GM21825 (cell line): ENCODE results near the gene ZNF521.

Experiments used
- ATAC-seq: cut with Tn5 transposase; IDR thresholded peaks from one replicate; pipeline ENCODE4 v1.9.1; 2021; ENCODE audit warnings: mild to moderate bottlenecking, moderate library complexity; ENCODE audit not compliant: unreplicated experiment

Gene ZNF521

DNA sequence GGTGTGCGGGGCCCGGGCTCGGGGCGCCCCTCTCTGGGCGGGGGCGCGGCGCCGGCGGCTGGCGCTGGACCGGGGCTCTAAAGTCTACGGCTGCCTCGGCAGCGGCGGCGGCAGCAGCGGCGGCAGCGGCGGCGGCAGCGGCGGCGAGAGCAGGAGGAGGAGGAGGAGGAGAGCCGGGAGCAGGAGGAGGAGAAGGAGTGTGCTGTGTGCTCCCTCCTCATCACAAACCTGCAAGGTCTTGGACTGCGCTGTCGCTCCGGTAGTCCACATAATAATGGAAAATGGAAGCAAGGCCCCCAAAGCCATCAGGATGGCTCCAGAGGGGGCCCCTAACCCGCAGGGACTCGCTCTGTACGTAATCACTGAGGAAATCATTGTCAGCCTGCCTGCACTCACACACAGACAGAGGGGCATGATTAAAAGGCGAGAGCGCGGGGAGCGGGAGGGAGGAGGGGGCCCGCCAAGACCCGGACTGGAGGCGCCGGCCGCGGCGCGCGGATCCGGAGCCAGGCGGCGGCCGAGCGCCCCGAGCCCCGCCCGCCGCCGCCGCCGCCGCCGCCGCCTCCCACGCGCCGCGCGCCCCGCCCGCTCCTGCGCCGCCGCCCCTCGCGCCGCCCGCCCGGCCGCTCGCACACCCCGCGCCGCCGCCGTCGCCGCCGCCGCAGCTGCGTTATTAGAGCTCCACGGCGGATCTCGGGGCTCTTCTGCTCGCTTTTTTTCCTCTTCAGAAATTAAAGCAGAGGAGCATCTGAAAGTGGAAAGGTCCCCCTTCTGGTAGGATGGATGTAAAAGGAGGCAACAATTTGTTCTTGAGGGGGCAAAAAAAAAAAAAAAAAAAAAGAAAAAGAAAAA is at the start of gene ZNF521:
Gene ZNF521 (minus strand): TSS at position 390 of the 852 bp plus-strand sequence. CDS start 1,220 bp downstream, outside the sequence.
- ATAC-seq: peak; percentile 6

DNA sequence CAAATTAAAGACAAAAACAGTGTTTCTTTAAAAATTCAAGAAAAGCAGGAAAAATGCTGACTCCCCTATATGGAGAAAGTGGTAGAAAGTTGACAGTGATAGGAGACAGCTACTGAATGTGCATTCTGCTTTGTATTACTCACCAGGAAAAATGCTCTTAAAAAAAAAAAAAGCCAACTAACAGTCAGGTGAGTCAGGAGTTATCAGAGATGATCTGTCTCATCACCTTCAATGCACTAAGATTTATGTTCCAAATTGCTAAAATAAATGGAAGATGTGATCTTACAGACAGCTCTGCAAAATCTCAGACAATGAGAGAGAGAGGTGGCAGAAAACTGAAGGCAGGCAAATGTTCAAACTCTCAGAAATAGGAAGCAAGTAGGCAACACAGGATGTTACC is 47.6 kb upstream of the ZNF521 start:
- no peak for ATAC-seq

DNA sequence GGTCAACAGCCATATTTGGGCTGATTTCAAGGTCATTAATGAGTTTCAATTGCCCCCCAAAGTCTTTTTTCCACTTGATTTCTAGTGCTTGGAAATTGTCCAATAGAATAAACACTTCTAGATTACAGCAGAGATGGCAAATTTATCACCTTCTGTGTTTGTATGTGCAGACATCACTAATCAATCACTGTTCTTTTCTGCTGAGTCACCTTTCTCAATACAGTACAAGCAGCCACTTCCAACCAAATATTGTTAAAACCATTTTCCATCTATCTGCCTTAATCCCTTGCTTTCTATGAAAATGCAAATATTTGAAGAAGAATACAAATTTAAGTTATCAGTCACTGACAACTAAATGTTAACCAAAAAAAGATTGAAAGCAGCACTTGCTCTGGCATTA is 40.2 kb upstream of the ZNF521 start:
- no peak for ATAC-seq

DNA sequence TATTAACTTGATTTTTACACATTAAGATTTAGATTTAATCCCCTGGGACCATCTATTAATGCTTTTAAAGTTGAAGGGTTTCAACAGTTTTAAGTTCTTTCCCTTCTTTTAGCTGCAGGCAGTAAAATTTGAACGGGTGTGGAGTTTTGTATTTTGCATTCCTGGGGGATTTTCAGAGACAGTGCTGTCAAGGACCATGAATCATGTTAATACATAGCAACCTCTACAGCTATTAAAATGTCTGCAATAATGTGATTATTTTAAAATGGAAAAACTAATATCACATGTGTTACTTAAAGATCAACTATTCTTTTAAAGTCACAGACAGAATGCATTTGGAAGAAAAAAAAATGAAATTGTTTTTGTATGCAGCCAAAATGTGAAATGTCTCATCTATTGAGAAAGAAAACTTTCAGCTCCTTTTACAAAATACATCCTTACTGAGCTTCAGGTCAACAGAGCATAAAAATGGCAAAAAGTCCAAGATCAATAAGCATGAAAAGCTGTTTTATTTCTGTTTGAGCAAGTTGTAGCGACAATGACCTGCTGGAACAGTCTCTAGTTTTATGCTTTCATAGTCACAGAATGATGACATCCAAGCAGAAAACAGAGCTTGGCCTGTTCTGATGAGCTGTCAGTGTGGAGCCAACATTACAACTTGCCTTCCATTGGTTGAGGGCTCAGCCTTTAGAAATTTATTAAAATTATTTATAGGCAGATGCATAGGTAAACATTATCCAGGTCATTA is 21.6 kb upstream of the ZNF521 start:
- no peak for ATAC-seq

DNA sequence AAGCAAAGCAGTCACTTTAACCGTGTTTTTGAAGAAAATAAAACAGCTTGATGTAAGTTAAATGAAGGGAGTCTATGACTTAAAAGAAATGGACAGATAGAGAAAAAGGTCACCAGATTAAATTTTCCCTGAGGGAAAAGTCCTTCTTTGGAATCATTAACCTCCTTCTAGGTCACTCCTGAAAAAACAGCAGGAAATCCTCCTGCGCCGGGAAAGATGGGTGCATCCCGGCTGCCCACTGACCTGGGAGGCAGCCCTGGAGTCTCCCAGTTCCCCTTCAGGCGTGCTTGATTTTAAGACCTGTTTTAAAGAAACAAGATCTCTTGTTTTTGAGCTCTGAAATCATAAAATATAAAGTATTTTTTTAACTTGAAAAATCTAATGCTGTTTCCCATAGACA is 18.4 kb upstream of the ZNF521 start:
- no peak for ATAC-seq

DNA sequence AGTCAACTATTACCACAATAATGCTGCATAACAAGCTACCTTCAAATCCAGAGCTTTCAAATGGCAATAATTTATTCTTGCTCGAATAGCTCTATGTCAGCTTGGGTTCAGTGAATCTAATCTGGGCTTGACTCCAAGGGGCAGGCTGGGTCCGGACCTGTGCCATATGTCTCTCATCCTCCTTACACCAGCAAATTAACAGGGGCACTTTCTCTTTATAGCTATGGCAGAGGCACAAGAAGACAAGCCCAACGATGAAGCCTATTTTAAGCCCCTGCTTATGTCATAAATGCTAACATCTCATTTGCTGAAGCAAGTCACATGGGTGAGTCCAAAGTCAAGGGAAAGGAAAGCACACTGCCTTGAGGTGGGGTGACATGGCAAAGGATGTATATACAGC is 13.3 kb upstream of the ZNF521 start:
- no peak for ATAC-seq

DNA sequence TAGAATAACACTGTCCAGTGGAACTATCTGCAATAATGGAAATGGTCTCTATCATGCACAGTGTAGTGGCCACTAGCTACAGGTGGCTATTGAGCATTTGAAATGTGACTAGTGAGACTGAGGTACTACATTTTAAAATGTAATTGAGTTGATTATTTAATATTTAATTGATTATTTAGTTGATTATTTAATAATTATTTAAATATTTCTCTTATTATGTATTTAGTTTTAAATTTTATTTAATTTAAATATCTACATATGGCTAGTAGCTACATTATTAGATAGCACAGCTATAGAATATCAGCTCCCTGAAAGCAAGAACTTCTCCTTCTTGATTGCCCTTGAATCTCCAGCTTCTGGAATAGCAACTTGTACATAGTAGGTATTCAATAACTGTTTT is 12.8 kb upstream of the ZNF521 start:
- ATAC-seq: no peak

DNA sequence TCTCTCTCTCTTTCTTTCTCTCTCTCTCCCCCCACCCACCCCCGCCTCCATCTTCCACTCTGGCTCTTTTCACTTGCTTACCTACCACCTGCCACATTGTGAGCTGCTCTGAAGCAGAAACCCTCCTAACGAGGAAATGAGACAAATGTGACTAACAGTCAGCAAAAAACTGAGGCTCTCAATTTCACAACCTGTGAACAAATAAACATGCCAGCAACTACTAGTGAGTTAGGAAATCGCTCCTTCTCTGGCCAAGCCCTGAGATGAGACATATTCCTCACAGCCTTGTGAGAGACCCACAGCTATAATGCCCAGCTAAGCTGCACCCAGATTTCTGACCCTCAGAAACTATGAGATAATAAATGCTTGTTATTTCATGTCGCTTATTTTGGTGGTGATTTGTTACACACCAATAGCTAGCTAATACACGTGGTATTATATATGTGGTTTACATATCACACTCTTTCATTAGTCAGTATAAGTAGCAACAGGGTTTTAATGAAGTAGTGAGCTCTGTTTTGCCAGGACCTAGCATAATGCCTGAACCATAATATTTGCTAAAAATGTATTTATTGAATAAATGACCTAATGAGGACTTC is 8.4 kb upstream of the ZNF521 start:
- no peak for ATAC-seq

DNA sequence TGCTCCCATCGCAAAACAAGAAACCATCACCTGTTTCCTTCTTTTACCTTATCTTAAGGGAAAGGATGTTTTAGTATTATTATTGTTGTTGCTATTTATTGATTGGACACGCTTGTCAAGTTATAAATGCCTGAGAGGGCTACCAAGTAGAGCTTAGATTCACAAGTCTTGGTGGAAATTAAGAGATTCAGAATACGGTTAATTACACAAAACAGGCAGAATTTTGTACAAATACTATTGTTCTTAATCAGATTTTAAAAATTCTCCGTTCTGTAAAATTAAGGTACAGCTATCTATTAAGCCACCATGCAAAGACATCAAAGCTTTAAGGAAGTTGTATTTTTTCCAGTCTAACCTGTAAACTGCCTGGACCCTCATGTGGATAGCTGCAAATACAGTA is 1.1 kb upstream of the ZNF521 start:
- no peak for ATAC-seq

DNA sequence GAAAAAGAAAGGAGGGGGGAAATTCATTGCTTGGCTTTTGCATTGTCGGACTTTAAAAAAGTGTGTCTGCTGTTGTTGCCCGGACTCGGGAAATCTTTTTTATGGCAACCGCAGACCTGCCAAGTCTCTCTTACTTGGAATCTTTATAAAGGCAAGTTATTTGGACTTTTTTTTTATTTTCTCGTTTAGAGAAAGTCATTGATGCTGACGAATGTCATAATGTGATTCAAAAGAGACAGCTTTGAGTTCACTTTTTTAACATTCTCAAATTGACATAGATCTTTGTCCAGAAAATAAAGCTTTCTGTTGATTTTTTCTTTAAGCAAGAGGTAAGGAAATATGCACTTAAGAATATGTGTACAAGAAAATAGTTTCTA is 651 bp upstream of the ZNF521 start:
- no peak for ATAC-seq

DNA sequence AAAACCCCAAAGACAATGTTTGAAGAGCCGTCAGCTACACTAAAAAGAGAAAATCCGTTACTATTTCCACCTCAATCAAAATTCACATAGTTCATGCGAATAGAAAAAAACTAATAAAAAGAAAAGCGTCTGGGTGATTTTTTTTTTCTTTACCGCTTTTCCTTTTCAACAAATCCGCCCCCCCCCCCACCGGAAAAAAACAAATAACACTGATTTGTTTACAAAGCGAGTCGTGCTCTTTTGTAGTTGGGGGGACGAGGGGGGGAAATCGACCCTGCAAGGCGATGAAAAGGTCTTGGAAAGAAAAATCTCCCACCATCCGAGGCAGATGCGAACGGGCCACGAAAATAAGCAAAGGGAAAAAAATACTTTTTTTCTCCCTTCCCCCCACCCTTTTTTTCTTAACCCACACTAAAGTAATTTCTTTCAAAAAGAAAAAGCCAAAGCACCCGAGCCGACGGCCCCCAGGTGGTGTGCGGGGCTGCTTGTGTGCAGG is 638 bp downstream of the ZNF521 start:
- ATAC-seq: no peak

DNA sequence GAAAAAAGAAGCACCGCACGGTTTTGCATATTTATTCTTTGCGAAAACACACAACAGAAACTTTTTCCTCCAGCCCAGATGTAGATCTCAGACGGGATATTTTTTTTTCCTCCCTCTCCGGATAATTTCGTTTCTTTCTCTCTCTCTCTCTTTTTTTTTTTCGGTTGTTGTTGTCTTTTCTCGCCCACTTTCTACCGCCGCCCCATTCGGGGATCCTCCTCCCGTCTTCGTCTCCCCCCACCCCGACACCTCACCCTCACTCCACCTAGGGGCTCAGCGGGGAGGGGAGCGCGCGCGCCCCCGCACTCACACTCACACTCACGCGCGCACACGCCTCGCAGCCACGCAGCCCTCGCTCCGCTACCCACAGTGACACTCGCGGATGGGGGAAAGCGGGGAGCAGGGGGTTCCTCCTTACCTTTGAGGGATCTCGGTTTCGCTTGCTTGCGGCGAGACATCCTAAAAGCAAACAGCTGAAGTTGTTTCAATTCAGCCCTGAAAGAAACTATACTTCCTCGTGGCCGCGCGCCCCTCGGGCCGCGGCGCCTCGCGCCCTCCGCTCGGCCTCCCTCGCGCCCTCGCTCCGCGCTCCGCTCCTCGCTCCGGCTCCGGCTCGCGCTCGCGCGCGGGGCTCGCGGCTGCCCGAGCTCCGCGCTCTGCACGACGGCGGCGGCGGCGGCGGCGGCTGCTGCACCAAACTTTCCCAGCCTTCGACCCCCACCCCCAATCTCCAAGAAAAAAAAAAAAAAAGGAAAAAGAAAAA is 1.3 kb downstream of the ZNF521 start:
- no peak for ATAC-seq

DNA sequence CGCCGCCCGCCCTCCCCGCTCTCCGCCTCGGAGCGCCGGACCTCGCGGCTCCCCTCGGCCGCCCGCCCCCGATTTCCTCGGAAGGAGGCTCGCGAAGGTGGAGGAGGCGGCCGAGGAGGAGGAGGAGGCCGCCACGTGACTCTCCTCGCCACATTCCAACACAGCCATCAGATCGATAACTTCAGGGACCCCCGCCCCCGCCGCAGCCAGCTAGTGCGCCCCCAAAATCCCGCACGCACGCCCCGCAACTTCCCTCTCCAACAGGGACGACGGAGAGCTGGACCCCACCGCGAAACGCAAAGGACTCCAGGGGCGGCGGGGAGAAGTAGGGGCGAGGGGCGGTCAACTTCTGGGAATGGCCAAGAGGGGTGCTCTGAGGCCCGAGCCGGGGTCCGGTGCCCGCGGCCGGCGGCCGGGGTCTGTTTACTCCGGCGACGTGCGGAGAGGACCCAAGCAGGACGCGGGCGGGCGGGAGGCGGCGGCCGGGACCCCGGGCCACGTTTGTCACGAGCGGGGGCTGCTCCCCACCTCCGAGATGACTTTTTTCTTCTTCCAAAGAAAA is 2.0 kb downstream of the ZNF521 start:
- ATAC-seq: no peak

DNA sequence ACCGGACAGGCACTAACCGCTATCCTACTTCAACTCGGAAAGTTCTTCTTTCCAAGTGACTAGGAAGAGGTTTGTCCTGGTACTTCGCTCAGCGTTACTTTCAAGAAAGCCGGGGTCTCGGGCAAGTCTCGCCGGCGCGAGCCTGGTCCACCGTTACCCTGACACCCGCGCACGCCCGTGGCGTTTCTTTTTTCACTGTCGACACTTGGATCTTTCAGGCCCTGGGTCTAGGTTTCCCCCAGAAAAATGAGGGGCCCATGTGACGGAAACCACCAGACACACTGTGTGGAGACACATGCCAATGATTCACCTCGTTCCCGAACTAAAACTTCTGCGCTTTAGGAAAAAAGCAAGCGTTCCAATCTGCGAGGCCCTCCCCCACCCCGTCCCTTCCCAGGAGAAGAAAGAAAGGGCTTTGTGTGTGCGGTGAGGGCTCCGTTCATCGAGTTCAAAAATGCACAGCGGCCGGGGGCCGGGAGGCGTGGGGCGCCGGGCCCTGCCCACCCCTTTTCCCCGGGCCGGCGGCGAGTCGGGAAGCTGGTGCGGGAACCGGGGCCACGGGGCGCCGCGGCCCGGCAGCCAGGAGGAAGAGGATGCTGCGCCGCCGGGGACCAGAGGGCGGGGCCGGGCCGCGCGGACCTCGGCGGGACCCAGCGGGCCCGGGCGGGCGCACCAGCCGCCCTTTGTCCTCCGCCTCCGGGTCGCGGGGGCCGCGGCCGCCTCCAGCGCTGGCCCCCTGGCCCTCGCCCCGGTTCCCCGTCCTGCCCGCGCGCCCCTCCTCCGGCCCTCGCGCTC is 2.6 kb downstream of the ZNF521 start:
- ATAC-seq: no peak

DNA sequence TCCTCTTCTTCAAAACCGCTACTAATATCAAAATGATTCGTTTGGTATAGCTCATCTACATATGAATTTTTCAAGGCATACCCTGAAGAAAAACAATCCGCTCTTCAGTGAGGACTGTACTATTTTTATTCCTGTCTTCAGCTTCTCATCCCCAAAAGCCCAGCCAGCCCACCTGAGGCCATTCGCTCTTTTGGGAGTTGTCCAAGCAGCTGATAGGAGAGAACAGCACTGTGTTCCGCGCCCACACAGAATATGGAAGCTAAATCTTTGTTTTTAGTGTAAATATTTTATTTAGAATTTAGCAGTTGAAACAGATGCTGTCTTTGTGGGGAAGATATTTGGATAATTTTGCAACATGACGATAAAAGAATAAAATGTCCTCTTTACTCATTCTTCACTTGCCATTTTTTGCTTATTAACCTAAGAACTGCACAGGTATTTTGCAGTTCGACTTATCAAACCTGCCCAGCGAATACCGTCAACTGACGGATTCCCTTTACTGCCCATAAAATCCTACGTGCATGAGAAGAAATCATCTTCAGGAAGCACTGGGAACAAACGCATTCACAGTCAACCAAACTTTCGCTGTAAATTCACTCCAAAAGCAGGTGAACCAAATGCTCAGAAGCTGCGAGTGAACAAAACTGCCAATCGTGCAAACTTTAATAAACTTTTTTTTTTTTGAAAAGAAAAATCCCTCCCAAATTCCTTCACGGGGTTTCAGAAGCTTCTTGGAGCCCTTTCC is 3.4 kb downstream of the ZNF521 start:
- ATAC-seq: no peak

DNA sequence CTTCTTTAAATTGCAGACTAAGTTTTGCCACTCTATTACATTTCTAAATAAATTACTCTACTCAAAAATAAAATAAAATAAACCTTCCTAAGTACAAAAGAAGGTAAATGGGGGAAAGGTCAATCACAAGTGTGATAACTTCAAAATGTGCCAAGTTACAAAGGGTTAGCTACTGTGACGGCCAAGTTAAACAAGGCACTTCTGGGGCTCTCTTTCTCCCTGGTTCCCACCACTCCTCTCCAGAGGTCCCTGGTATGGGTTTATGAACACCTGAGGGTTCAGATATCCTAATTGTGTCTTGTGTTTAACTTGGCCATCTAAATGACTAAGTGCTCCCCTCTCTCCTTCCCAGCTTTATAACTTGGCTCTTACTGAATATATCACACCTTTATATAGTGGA is 5.4 kb downstream of the ZNF521 start:
- no peak for ATAC-seq

DNA sequence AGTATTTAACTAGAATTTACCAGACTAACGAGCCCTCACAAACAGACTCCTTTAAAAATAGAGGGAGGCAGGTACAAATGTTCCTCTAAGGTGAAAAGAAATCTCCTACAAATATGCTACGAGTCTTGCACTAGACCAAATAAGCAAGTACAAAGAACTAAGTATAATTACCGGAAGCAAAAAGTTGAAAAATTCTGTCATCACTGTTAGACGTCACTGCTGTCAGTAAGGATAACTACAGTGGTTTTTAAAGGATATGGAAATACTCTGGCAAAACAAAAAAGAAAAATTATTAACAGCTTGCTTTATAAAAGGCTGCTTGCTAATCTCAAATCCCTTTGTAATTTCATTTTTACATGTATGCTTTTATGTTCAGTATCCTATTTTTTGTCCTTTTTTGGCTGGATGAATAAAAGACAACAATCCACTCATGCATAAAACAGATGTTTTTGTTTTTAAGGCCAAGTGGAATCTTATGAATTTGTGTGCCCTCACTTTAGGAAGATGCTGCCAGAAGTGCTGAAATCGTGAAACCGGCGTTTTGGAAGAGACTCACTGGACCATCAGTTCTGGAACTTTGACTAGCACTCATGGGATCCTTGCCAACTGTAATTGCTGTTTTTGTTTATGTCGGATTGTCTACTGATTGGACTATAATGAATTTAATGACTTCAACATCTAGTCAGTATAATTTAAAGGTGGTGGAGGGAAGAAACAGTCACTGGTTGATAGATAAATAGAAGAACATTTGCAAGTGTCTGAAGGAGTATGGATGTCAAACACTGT is 6.7 kb downstream of the ZNF521 start:
- ATAC-seq: no peak

DNA sequence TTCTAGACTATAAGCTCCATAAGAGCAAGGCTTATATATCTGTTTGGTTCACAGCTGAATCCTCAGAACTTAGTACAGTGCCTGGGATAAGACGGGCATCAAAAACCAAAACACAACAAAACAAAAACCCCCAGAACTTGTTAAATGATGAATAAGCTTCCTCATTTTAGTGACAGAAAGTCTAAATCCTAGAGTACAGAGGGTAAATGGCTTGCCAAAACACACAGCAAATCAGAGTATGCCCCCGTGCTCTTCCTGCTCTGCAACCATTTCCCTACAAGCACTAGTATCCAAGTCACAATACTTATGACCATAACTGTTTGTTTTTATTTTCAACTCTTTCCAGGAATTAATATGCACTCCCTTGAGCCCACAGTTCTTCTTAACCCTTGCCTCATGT is 10.1 kb downstream of the ZNF521 start:
- ATAC-seq: no peak
